Neural progenitor cell (in vitro differentiated cells): ENCODE measurements around the gene CADPS.

Source experiments
- EZH2 ChIP-seq: fragments of 200-600 bp; sonication (generic); IDR thresholded peaks from 2 replicates; pipeline ENCODE4 v1.6.1; 2017; ENCODE audit warnings: antibody characterized with exemption, mild to moderate bottlenecking, moderate library complexity
- EZH2phosphoT487 ChIP-seq: fragments of 200-600 bp; sonication (generic); IDR thresholded peaks from 2 replicates; pipeline ENCODE4 v1.6.1; 2017; ENCODE audit warnings: antibody characterized with exemption
- TF ChIP-seq, protein P1 (sequence below): fragments of 200-600 bp; sonication (generic); IDR thresholded peaks from 2 replicates; pipeline ENCODE4 v1.5.1; 2017; ENCODE audit warnings: antibody characterized with exemption, mild to moderate bottlenecking

DNA sequence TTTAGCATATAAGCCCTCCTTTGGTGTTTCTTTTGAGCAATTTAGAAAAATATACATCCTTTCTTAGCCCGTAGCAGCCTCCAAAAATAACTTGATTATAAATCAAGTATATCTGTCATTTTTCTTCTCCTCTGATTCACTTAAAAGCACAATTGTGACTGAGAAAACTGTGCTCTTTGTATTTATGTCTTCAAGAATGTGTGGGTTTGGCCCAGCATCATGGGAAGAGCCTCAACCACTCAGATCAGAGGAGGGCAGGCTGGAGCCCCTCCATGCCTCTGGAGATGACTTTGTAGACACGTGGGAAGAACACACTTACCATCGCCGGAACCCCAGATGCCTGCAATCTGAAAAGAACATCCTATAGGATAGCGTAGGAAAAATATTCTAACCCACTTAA is 378.1 kb downstream of the CADPS start:
- TF ChIP-seq, protein P1, sequence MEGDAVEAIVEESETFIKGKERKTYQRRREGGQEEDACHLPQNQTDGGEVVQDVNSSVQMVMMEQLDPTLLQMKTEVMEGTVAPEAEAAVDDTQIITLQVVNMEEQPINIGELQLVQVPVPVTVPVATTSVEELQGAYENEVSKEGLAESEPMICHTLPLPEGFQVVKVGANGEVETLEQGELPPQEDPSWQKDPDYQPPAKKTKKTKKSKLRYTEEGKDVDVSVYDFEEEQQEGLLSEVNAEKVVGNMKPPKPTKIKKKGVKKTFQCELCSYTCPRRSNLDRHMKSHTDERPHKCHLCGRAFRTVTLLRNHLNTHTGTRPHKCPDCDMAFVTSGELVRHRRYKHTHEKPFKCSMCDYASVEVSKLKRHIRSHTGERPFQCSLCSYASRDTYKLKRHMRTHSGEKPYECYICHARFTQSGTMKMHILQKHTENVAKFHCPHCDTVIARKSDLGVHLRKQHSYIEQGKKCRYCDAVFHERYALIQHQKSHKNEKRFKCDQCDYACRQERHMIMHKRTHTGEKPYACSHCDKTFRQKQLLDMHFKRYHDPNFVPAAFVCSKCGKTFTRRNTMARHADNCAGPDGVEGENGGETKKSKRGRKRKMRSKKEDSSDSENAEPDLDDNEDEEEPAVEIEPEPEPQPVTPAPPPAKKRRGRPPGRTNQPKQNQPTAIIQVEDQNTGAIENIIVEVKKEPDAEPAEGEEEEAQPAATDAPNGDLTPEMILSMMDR: no peak
- no peak for TF ChIP-seq EZH2
- TF ChIP-seq EZH2phosphoT487: no peak
